Heart right ventricle (tissue), 16 donors: ENCODE measurements around the gene FGGY. TPM values are rescaled to one million over a fixed set of nuclear protein-coding genes. Genes with fewer than 3 reads are reported as not detected.

Experiments
- ATAC-seq, 8 donors: fragments of 200-7000 bp; cut with Tn5 transposase; one replicate each; pipeline ENCODE4 v1.9.1; 2020; ENCODE audit warnings: mild to moderate bottlenecking in 8 of 8, moderate library complexity in 8 of 8, moderate number of reproducible peaks in 1 of 8
- DNase-seq, 2 donors: peaks; one replicate each; pipeline ENCODE4 v3.0.0-alpha.2; 2020
- H3K27ac ChIP-seq, 10 donors: fragments of 200-600 bp; sonication (generic) in 2 of 10; one replicate each; pipeline versions ENCODE4 v1.5.0 to v1.8.0; 2020 to 2022; ENCODE audit warnings: mild to moderate bottlenecking in 3 of 10
- H3K27me3 ChIP-seq, 7 donors: fragments of 200-600 bp; one replicate each; pipeline ENCODE4 v1.8.0; 2021 to 2022; ENCODE audit warnings: mild to moderate bottlenecking in 2 of 7
- H3K36me3 ChIP-seq, 9 donors: fragments of 200-600 bp; sonication (generic) in 1 of 9; one replicate each; pipeline versions ENCODE4 v1.5.0 to v1.8.0; 2020 to 2022; ENCODE audit warnings: mild to moderate bottlenecking in 2 of 9
- H3K4me1 ChIP-seq, 9 donors: fragments of 200-600 bp; sonication (generic) in 1 of 9; one replicate each; pipeline versions ENCODE4 v1.5.0 to v1.8.0; 2020 to 2022; ENCODE audit warnings: mild to moderate bottlenecking in 4 of 9
- H3K4me3 ChIP-seq, 10 donors: fragments of 200-600 bp; sonication (generic) in 2 of 10; one replicate each; pipeline versions ENCODE4 v1.5.0 to v1.8.0; 2020 to 2022; ENCODE audit warnings: mild to moderate bottlenecking in 7 of 10, moderate library complexity in 2 of 10
- H3K9me3 ChIP-seq, 11 donors: fragments of 200-600 bp in 10 of 11; sonication (generic) in 2 of 11; one replicate each; pipeline versions ENCODE4 v1.5.0 to v1.8.0; 2013 to 2022; ENCODE audit warnings: mild to moderate bottlenecking in 2 of 11, control low read depth in 1 of 11, moderate library complexity in 1 of 11
- WGBS, 2 donors: extraction: QIAGEN DNeasy Blood & Tissue Kit; methylation state at CpG; one replicate each; pipeline ENCODE4 v1.1.7; 2013; ENCODE audit warnings: inconsistent platforms in 1 of 2; 5-methylcytosine and 5-hydroxymethylcytosine counted together
- intact Hi-C, 10 donors: fragments of 100-400 bp; cut with DNase I; formaldehyde crosslinking; loops; one replicate each; pipeline versions ENCODE4 v1.11.1 to v1.14.2; 2022
- polyA plus RNA-seq, 2 donors: library from polyadenylated mRNA; stranded (reverse); fragments of 200-250 nt; gene quantifications; one replicate each; pipeline ENCODE4 v1.2.3, GENCODE V29; 2013
- total RNA-seq, 10 donors: library from RNA; stranded (reverse); fragmentation: NEBNext Ultra II Directional in 3 of 10; extraction: Animal tissue kit (Norgen Biotek cat#: 25700) in 3 of 10; gene quantifications; one replicate each; pipeline versions ENCODE4 v1.2.1 to v1.2.4, GENCODE V29; 2021 to 2023
- TF ChIP-seq, protein P1 (sequence below), 9 donors: fragments of 200-600 bp; sonication (generic) in 2 of 9; IDR thresholded peaks; one replicate each; pipeline versions ENCODE4 v1.5.0 to v1.8.0; 2021 to 2022; ENCODE audit warnings: antibody characterized with exemption in 9 of 9, mild to moderate bottlenecking in 5 of 9, moderate library complexity in 1 of 9
- donor health status: Arrhythmogenic right ventricular cardiomyopathy.
- donor health status: ischemic (EF 13 %, LVEDD 7.1; RV severe dilation, severe dysfunction).
- donor health status: healthy with polysubstance abuse.
- donor health status: DM: no; HTN: yes; CAD: no.
- donor health status: DM: no; HTN: no; CAD: no.
- donor health status: ischemic (EF 25% LVEDD 6.9; RV normal size, moderate dysfunction).
- donor health status: ischemic (EF 25% LVEDD 5.7; RV mildly dilated, moderate dysfunction).
- donor health status: healthy.
- donor health status: DM: yes; HTN: yes; CAD: no.
- donor health status: Ischemic cardiomyopathy.
- donor health status: ischemic (EF 35%, LVEDD 5.7; RV mildly dilated, moderate dysfunction).
- donor health status: nonischemic (EF 11% LVEDD 7.7; RV severe dilation, severe dysfunction).
- donor health status: DM: yes; HTN: yes; CAD: no.
- donor health status: PGD.
- donor health status: ischemic (EF 29% LVEDD 5.4; RV normal size, mild dysfunction).
- donor health status: nonischemic (EF 23%, LVEDD 6.1; RV moderate dilation, normal function).

Gene FGGY
- total and polyA plus RNA-seq, 12 donors: 3.1 to 51.8 (median 34.7) TPM

DNA sequence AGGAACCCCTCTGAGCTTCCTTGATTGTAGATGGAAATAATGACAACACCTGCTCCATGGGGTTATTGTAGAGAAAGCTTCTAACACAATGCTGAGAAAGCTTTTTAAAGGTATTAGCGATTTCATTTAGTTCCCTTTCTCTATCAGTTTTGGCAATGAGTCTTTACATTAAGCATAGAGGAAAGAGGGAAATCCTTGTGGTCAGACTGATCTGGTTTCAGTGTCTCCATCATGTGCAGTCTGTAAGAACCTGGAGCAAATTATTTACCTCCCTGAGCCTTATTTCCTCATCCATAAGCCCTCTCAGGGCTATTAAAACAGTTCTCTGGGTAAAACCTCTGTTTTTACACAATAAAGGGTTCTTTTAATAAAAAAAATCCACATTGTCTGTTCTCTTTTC is 87.5 kb downstream of the FGGY start:
- TF ChIP-seq, protein P1, sequence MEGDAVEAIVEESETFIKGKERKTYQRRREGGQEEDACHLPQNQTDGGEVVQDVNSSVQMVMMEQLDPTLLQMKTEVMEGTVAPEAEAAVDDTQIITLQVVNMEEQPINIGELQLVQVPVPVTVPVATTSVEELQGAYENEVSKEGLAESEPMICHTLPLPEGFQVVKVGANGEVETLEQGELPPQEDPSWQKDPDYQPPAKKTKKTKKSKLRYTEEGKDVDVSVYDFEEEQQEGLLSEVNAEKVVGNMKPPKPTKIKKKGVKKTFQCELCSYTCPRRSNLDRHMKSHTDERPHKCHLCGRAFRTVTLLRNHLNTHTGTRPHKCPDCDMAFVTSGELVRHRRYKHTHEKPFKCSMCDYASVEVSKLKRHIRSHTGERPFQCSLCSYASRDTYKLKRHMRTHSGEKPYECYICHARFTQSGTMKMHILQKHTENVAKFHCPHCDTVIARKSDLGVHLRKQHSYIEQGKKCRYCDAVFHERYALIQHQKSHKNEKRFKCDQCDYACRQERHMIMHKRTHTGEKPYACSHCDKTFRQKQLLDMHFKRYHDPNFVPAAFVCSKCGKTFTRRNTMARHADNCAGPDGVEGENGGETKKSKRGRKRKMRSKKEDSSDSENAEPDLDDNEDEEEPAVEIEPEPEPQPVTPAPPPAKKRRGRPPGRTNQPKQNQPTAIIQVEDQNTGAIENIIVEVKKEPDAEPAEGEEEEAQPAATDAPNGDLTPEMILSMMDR (IDR thresholded peaks at IDR 0.05): no peak
- DNase-seq: no peak
- H3K27me3 ChIP-seq: no peaks in the 10 kb centered on the region
- no peaks in the 10 kb centered on the region for H3K4me1 ChIP-seq
- intact Hi-C loops: no loop called here
- no peak for ATAC-seq
- peaks cover 0 to under 1% (median 0%) of the 10 kb centered on the region in 9 donors for H3K36me3 ChIP-seq
- peaks cover 0 to 8% (median 0%) of the 10 kb centered on the region in 11 donors for H3K9me3 ChIP-seq
- H3K27ac ChIP-seq: no peak overlapping the region
- H3K4me3 ChIP-seq: no peak overlapping the region
- WGBS, 2 donors: 58 to 75% methylated on average over 1 of the region's 1 CpG

DNA sequence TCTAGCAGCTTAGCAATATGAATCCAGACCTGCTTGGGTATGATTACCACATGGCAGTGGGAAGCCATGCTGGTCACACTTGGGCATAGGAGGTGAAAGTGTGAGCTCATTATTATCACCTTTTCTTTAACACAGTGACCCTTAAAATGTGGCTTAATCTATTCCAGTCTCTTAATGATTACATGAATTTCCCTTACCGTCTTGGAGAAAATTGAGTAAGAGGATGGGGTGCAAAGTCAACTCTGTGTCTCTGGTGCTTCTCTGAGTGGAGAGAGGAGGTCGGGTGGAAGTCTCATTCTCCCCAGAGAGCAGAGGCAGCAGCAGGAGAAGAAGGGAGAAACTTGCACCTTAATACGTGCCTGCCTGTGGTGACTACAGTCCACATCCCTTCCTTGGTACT is 91.3 kb downstream of the FGGY start:
- no peak overlapping the region for H3K4me3 ChIP-seq
- ATAC-seq (no peak), DNase-seq (no peak)
- H3K27ac ChIP-seq: no peak overlapping the region
- H3K27me3 ChIP-seq: no peaks in the 10 kb centered on the region
- H3K36me3 ChIP-seq: no peaks in the 10 kb centered on the region
- 87 to 93% methylated on average over 3 of the region's 3 CpGs for WGBS, 2 donors
- no peaks in the 10 kb centered on the region for H3K9me3 ChIP-seq
- H3K4me1 ChIP-seq: peaks cover 3 to 21% (median 12%) of the 10 kb centered on the region in 9 donors
- TF ChIP-seq, protein P1 (IDR thresholded peaks at IDR 0.05): no peak
- intact Hi-C loops: no loop called here

DNA sequence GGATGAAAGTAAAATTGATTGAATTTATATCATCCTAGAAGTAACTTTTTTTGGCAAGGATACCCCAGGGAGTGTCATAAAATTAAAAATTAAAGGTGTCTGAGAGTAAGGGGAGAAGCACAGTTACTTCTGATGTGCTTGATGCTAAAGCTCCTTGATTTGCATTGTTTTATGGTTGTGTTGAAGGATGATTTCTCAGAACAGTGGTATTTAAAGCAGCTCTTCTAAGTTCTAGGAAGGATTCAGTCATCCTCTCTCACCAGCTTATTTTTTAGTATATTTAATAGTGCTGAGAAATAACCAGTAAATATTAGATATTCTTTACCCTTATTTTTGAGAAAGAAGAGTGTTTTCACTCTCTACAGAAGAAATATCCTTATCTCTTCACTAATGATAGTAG is 93.0 kb downstream of the FGGY start:
- Histone ChIP-seq H3K4me3 (no peak overlapping the region), H3K9me3 (no peaks in the 10 kb centered on the region), H3K27me3 (no peaks in the 10 kb centered on the region), H3K27ac (no peak overlapping the region), H3K36me3 (no peaks in the 10 kb centered on the region), H3K4me1 (peaks cover 6 to 37% (median 27%) of the 10 kb centered on the region in 9 donors)
- DNase-seq (no peak), ATAC-seq (no peak)
- intact Hi-C loops: loop anchor here in 3 of 10 donors (5.0 to 10.0 kb wide), 3 partner anchors 93 to 608 kb away; partner anchors contain the start of genes FGGY (in 2 of the 3) and JUN (in 1 of the 3)
- TF ChIP-seq, protein P1 (IDR thresholded peaks at IDR 0.05): no peak

DNA sequence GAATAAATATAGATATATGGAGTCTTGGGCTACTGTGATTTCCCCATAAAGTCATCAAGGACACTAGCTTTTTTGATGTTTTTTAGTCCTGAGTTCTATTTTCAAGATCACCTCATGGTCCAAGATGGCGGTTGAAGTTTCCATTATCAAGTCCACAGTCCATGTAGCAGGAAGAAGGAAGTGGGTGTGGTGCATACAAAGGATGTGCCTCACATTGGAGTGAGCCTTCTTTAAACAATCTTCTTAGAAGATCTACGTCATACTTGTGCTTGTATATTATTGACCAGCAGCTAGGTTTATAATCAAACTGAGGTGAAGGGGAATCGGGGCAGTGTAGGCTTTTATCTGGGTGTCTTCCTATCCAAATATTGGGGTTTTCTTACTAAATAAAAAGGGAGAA is 93.4 kb downstream of the FGGY start:
- TF ChIP-seq, protein P1 (IDR thresholded peaks at IDR 0.05): no peak
- 85 to 93% methylated on average over 3 of the region's 3 CpGs for WGBS, 2 donors

More for the DNA sequence above, 93.4 kb downstream of the FGGY start:
- Histone ChIP-seq H3K4me3 (no peak overlapping the region), H3K27me3 (no peaks in the 10 kb centered on the region), H3K9me3 (no peaks in the 10 kb centered on the region), H3K4me1 (peaks cover 6 to 41% (median 27%) of the 10 kb centered on the region in 9 donors), H3K27ac (no peak overlapping the region), H3K36me3 (no peaks in the 10 kb centered on the region)
- DNase-seq (no peak), ATAC-seq (no peak)
- intact Hi-C loops: loop anchor here in 3 of 10 donors (5.0 to 10.0 kb wide), 3 partner anchors 93 to 608 kb away; partner anchors contain the start of genes FGGY (in 2 of the 3) and JUN (in 1 of the 3)
